Neuronal stem cell (in vitro differentiated cells): ENCODE data around the gene CEP152.

Experiments
- DNase-seq: peaks from one replicate; pipeline ENCODE4 v3.0.0-alpha.2; 2013; ENCODE audit warnings: low spot score
- H2AFZ ChIP-seq: one replicate; pipeline ENCODE4 v1.6.1; 2013; ENCODE audit warnings: mild to moderate bottlenecking, low read length, inconsistent platforms
- H2AK5ac ChIP-seq: 2 replicates; pipeline ENCODE4 v1.6.1; 2013; ENCODE audit warnings: low read depth, mild to moderate bottlenecking, inconsistent platforms, low read length, moderate library complexity, mixed read lengths
- H2BK120ac ChIP-seq: 2 replicates; pipeline ENCODE4 v1.6.1; 2013; ENCODE audit warnings: low read depth, mild to moderate bottlenecking, inconsistent platforms, low read length, moderate library complexity, mixed read lengths
- H2BK12ac ChIP-seq: one replicate; pipeline ENCODE4 v1.6.1; 2013; ENCODE audit warnings: low read length, inconsistent platforms
- H2BK15ac ChIP-seq: 2 replicates; pipeline ENCODE4 v1.6.1; 2013; ENCODE audit warnings: mild to moderate bottlenecking, low read length, inconsistent platforms, mixed read lengths
- H2BK5ac ChIP-seq: one replicate; pipeline ENCODE4 v1.6.1; 2013; ENCODE audit warnings: inconsistent platforms, mild to moderate bottlenecking, low read length, moderate library complexity
- H3K14ac ChIP-seq: one replicate; pipeline ENCODE4 v1.6.1; 2013; ENCODE audit warnings: low read length, inconsistent platforms
- H3K18ac ChIP-seq: 2 replicates; pipeline ENCODE4 v1.6.1; 2013; ENCODE audit warnings: low read length, inconsistent platforms
- H3K23ac ChIP-seq: 2 replicates; pipeline ENCODE4 v1.6.1; 2013; ENCODE audit warnings: low read depth, mild to moderate bottlenecking, mixed read lengths, low read length, inconsistent platforms; ENCODE audit not compliant: poor library complexity
- H3K27ac ChIP-seq: replicated peaks from 3 replicates; pipeline ENCODE4 v1.5.1; 2013; ENCODE audit warnings: low read length, inconsistent platforms
- H3K27me3 ChIP-seq, 3 experiments: 2 replicates each; pipeline ENCODE4 v1.6.1; 2013; ENCODE audit warnings: low read length in 3 of 3, mild to moderate bottlenecking in 2 of 3, inconsistent platforms in 1 of 3, low read depth in 1 of 3, mixed read lengths in 1 of 3, moderate library complexity in 1 of 3; ENCODE audit not compliant: control insufficient read depth in 3 of 3, insufficient read depth in 3 of 3
- H3K36me3 ChIP-seq, 2 donors: replicated peaks in 1 of 2; 2 replicates each; pipeline ENCODE4 v1.6.1; 2013; ENCODE audit warnings: low read length in 2 of 2; ENCODE audit not compliant: control insufficient read depth in 2 of 2, insufficient read depth in 2 of 2
- H3K4ac ChIP-seq: 2 replicates; pipeline ENCODE4 v1.6.1; 2013; ENCODE audit warnings: inconsistent platforms, mild to moderate bottlenecking, low read length, moderate library complexity
- H3K4me1 ChIP-seq, 2 donors: 1 replicate in 1 of 2; 2 replicates in 1 of 2; pipeline ENCODE4 v1.6.1; 2013; ENCODE audit warnings: low read length in 2 of 2, low read depth in 1 of 2; ENCODE audit not compliant: control insufficient read depth in 2 of 2, insufficient read depth in 1 of 2
- H3K4me2 ChIP-seq: one replicate; pipeline ENCODE4 v1.6.1; 2013; ENCODE audit warnings: mild to moderate bottlenecking, low read length, inconsistent platforms; ENCODE audit not compliant: insufficient read depth, poor library complexity, severe bottlenecking
- H3K4me3 ChIP-seq, 2 donors: 2 replicates each; pipeline ENCODE4 v1.5.1; 2013; ENCODE audit warnings: low read length in 2 of 2, mild to moderate bottlenecking in 2 of 2, inconsistent platforms in 1 of 2, moderate library complexity in 1 of 2
- H3K79me1 ChIP-seq: one replicate; pipeline ENCODE4 v1.6.1; 2013; ENCODE audit warnings: low read depth, mild to moderate bottlenecking, inconsistent platforms, low read length, moderate library complexity
- H3K9ac ChIP-seq: one replicate; pipeline ENCODE4 v1.6.1; 2013; ENCODE audit warnings: mild to moderate bottlenecking, low read depth, low read length, inconsistent platforms; ENCODE audit not compliant: poor library complexity
- H3K9me3 ChIP-seq, 2 donors: replicated peaks in 1 of 2; 2 replicates each; pipeline versions ENCODE3 to v1.6.1; 2013; ENCODE audit warnings: low read length in 2 of 2, mild to moderate bottlenecking in 2 of 2, inconsistent platforms in 1 of 2, low read depth in 1 of 2, mixed read lengths in 1 of 2, moderate library complexity in 1 of 2; ENCODE audit not compliant: control insufficient read depth in 2 of 2, insufficient read depth in 1 of 2
- H4K8ac ChIP-seq: one replicate; pipeline ENCODE4 v1.6.1; 2013; ENCODE audit warnings: low read depth, mild to moderate bottlenecking, inconsistent platforms, low read length, moderate library complexity
- H4K91ac ChIP-seq: one replicate; pipeline ENCODE4 v1.6.1; 2013; ENCODE audit warnings: low read length, low read depth, mild to moderate bottlenecking, inconsistent platforms; ENCODE audit not compliant: poor library complexity
- WGBS, 2 donors: extraction: QIAGEN DNeasy Blood & Tissue Kit; methylation state at CpG; one replicate each; pipeline ENCODE4 v1.1.7; 2013; ENCODE audit warnings: missing lambda C conversion rate in 2 of 2, mixed read lengths in 1 of 2; ENCODE audit not compliant: insufficient read length in 2 of 2, insufficient replicate concordance in 1 of 2; ENCODE audit errors: extremely low coverage in 2 of 2; 5-methylcytosine and 5-hydroxymethylcytosine counted together

CEP152 gene

DNA sequence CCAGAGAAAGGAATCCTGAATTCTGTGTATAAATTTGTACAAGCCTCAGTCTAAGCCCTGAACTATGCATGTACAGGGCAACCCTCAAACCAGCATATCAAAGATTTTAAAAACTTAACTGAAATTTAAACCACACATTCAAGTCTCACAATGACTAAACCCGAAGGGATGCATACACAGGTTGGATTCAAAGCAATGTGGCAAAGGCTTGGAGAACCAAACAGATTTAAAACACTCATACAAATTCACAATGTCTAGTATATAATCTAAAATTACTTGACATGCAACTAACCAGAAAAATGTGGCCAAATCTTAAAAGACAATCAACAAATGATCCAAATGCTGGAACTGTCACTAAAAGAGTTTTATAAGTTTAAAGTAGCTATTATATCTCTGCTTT lies 36.4 kb downstream of the CEP152 start:
- Histone ChIP-seq H2BK5ac (no peak overlapping the region), H2AFZ (no peak overlapping the region), H3K27me3 (no peaks in the 10 kb centered on the region), H3K14ac (no peak overlapping the region), H3K4me2 (no peak overlapping the region), H3K27ac (no peak overlapping the region), H3K4ac (no peak overlapping the region), H4K91ac (no peak overlapping the region), H2BK120ac (no peak overlapping the region), H3K4me3 (no peak overlapping the region), H3K79me1 (no peaks in the 10 kb centered on the region), H3K18ac (no peak overlapping the region), H3K23ac (no peak overlapping the region), H2BK12ac (no peak overlapping the region), H2AK5ac (no peak overlapping the region), H2BK15ac (no peak overlapping the region), H3K9me3 (peaks cover 0 to 15% of the 10 kb centered on the region in 2 donors), H4K8ac (no peak overlapping the region), H3K36me3 (peaks cover 1 to 56% of the 10 kb centered on the region in 2 donors), H3K9ac (no peak overlapping the region), H3K4me1 (no peaks in the 10 kb centered on the region)
- DNase-seq, result no peak
- WGBS, 2 donors, result no CpG with 5 or more reads among the region's 1 CpG

DNA sequence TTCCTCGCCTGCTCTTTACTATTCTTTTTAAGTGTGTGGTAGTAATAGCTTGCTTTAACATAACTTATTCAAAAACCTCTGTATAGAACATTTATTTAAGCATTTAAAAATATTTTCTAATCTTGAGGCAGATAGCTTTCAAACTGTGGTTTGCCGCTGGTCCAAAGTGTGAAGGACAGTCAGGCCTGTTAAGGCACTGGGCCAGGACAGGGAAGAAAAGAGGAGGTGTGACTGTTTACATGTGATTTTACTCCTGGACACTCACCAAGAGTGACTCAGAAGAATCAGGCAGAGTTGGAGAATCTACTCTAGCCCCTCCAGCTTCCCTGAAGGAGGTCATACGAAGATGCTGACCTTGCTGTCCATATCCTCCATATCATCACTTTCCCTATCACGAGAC lies 44.7 kb downstream of the CEP152 start:
- Histone ChIP-seq H2BK12ac (no peak overlapping the region), H3K27me3 (no peaks in the 10 kb centered on the region), H2BK5ac (no peak overlapping the region), H3K4ac (no peak overlapping the region), H2AK5ac (no peak overlapping the region), H3K4me3 (no peak overlapping the region), H4K8ac (no peak overlapping the region), H3K4me1 (peaks cover 1 to 5% of the 10 kb centered on the region in 2 donors), H2BK120ac (no peak overlapping the region), H3K9me3 (no peaks in the 10 kb centered on the region), H3K14ac (no peak overlapping the region), H3K36me3 (peaks cover 8 to 88% of the 10 kb centered on the region in 2 donors), H2AFZ (no peak overlapping the region), H3K9ac (no peak overlapping the region), H2BK15ac (no peak overlapping the region), H3K27ac (no peak overlapping the region), H3K23ac (no peak overlapping the region), H3K79me1 (no peaks in the 10 kb centered on the region), H3K4me2 (no peak overlapping the region), H3K18ac (no peak overlapping the region), H4K91ac (no peak overlapping the region)
- no CpG with 5 or more reads among the region's 4 CpGs for WGBS, 2 donors
- no peak for DNase-seq

DNA sequence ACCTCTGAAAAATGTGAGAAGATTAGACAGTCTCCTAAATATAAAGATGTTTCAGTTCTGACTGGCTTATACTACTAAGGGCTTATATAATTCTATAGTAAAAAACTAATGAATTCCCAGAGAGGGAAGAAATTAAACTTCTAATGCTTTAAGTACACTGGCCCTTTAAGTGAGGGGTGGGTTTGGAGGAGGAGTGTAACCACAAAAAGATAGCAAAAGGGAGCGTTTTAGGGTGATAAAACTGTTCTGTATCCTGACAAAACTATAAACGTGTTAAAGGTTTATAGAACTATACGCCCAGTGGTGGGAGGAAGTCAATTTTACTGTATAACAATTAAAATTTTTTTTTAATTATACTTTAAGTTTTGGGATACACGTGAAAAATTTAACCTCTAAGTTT lies 45.8 kb downstream of the CEP152 start:
- H3K27ac ChIP-seq, result no peak overlapping the region
- H2BK12ac ChIP-seq, result no peak overlapping the region
- no peak for DNase-seq
- H2BK15ac ChIP-seq, result no peak overlapping the region
- H3K4me2 ChIP-seq, result no peak overlapping the region
- peaks cover 8 to 89% of the 10 kb centered on the region in 2 donors for H3K36me3 ChIP-seq
- H2BK5ac ChIP-seq, result no peak overlapping the region
- no peak overlapping the region for H3K14ac ChIP-seq
- H3K9ac ChIP-seq, result no peak overlapping the region
- no peak overlapping the region for H2AFZ ChIP-seq
- H3K79me1 ChIP-seq, result no peaks in the 10 kb centered on the region
- H4K91ac ChIP-seq, result no peak overlapping the region
- no peak overlapping the region for H3K18ac ChIP-seq
- H2AK5ac ChIP-seq, result no peak overlapping the region
- no peak overlapping the region for H4K8ac ChIP-seq
- no peak overlapping the region for H3K23ac ChIP-seq
- H3K4ac ChIP-seq, result no peak overlapping the region
- H3K27me3 ChIP-seq, result no peaks in the 10 kb centered on the region
- H3K9me3 ChIP-seq, result no peaks in the 10 kb centered on the region
- H3K4me1 ChIP-seq, result peaks cover 3 to 7% of the 10 kb centered on the region in 2 donors
- H2BK120ac ChIP-seq, result no peak overlapping the region
- no peak overlapping the region for H3K4me3 ChIP-seq
- WGBS, 2 donors, result no CpG with 5 or more reads among the region's 4 CpGs

DNA sequence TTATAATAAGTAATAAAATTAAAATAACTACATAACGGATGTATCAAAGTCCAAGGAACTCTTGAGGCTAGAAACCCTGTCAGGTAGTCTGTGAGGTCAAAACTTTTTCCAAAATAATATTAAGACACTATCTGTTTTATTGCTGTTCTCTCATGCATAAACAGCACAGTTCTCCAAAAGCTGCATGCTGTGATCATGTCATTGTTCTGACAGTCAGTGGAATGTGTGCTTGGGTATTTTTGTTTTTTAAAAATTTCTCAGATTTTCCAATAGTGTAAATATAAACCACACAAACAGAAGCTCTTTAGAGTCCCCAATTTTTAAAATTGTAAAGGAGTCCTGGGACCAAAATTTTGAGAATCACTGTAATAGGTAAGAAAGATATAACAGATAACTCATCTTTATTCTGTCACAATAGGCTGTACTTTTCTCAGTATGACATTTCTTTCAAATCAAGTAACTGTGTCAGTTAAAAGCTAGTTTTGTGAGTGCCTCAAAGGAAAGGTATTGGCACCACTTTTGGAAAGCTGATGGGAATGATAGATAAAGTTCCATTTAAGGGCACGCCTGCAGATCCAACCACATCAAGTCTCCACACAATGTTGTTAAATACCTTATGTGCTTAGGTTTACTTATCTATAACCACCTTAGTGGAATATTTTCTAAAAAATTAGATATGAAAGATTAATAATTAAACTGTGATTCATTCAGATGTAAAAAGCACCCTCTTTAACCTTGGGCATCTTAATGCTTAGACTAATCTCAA lies 49.3 kb downstream of the CEP152 start:
- no peak overlapping the region for H2BK5ac ChIP-seq
- no peak overlapping the region for H2AK5ac ChIP-seq
- H4K8ac ChIP-seq, result no peak overlapping the region
- peaks cover 4 to 89% of the 10 kb centered on the region in 2 donors for H3K36me3 ChIP-seq
- no CpG with 5 or more reads among the region's 2 CpGs for WGBS, 2 donors
- H4K91ac ChIP-seq, result no peak overlapping the region
- H3K14ac ChIP-seq, result no peak overlapping the region
- H3K4me1 ChIP-seq, result peaks cover 3 to 7% of the 10 kb centered on the region in 2 donors
- no peaks in the 10 kb centered on the region for H3K9me3 ChIP-seq
- H3K27me3 ChIP-seq, result no peaks in the 10 kb centered on the region
- no peak overlapping the region for H2BK12ac ChIP-seq
- H3K4me3 ChIP-seq, result no peak overlapping the region
- H2BK120ac ChIP-seq, result no peak overlapping the region
- H3K4me2 ChIP-seq, result no peak overlapping the region
- no peak overlapping the region for H3K27ac ChIP-seq
- H3K4ac ChIP-seq, result no peak overlapping the region
- DNase-seq, result no peak
- no peak overlapping the region for H3K18ac ChIP-seq
- no peaks in the 10 kb centered on the region for H3K79me1 ChIP-seq
- no peak overlapping the region for H3K9ac ChIP-seq
- no peak overlapping the region for H2BK15ac ChIP-seq
- no peak overlapping the region for H2AFZ ChIP-seq
- H3K23ac ChIP-seq, result no peak overlapping the region
